Lower leg skin (tissue), 4 donors: ENCODE data around the gene ZNF726. TPM values are rescaled to one million over a fixed set of nuclear protein-coding genes. Genes with fewer than 3 reads are reported as not detected.

Experiments
- DNase-seq, 2 donors: peaks; one replicate each; pipeline ENCODE4 v3.0.0-alpha.2; 2019; ENCODE audit warnings: low spot score in 2 of 2
- H3K4me3 ChIP-seq: fragments of 200-600 bp; sonication (generic); 2 replicates; pipeline ENCODE4 v1.5.1; 2017; ENCODE audit warnings: mild to moderate bottlenecking, low read depth; ENCODE audit not compliant: poor library complexity, severe bottlenecking
- POLR2A ChIP-seq, 2 donors: fragments of 450-650 bp; IDR thresholded peaks; one replicate each; pipeline ENCODE4 v1.6.1; 2016 to 2017; ENCODE audit warnings: antibody characterized with exemption in 2 of 2, mild to moderate bottlenecking in 1 of 2, moderate library complexity in 1 of 2
- WGBS, 2 donors: methylation state at CpG; one replicate each; pipeline ENCODE4 v1.1.5; 2018; 5-methylcytosine and 5-hydroxymethylcytosine counted together
- intact Hi-C: fragments of 100-400 bp; cut with DNase I; formaldehyde crosslinking; loops from one replicate; pipeline ENCODE4 v1.15.0; 2023; ENCODE audit warnings: low total_unique reads
- total RNA-seq, 4 donors: library from RNA; depleted of rRNA; stranded (reverse); fragments of >200 nt; gene quantifications; one replicate each; pipeline ENCODE4 v1.1.0, GENCODE V29; 2016
- TF ChIP-seq, protein P1 (sequence below), 3 donors: fragments of 450-650 bp; IDR thresholded peaks; one replicate each; pipeline ENCODE4 v1.5.1; 2016; ENCODE audit warnings: antibody characterized with exemption in 3 of 3, mild to moderate bottlenecking in 3 of 3, moderate library complexity in 2 of 3

ZNF726 gene
- total RNA-seq, 4 donors from 2014 or later, result 1.5 to 12.8 (median 5.6) TPM

DNA sequence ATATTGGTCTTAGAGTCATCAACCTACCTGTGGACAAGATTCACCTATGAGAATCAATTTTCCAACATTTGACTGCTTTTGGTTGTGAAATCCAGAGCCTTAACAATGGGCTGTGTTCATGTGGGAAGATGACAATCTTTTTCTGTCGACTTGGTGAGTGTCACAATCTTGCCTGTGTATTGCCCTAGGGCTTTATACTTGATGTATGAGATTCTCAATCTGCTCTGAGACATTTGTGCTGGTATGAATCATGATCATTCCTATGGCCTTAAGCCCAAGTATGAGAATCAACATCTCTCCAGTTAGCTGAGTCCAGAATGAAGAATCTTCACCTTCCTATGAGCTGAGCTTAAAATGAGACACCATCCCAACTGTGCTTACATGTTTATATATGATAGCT, 68.7 kb downstream of the ZNF726 start:
- intact Hi-C loops, result no loop called here
- TF ChIP-seq, protein P1, sequence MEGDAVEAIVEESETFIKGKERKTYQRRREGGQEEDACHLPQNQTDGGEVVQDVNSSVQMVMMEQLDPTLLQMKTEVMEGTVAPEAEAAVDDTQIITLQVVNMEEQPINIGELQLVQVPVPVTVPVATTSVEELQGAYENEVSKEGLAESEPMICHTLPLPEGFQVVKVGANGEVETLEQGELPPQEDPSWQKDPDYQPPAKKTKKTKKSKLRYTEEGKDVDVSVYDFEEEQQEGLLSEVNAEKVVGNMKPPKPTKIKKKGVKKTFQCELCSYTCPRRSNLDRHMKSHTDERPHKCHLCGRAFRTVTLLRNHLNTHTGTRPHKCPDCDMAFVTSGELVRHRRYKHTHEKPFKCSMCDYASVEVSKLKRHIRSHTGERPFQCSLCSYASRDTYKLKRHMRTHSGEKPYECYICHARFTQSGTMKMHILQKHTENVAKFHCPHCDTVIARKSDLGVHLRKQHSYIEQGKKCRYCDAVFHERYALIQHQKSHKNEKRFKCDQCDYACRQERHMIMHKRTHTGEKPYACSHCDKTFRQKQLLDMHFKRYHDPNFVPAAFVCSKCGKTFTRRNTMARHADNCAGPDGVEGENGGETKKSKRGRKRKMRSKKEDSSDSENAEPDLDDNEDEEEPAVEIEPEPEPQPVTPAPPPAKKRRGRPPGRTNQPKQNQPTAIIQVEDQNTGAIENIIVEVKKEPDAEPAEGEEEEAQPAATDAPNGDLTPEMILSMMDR (IDR thresholded peaks at IDR 0.05), result no peak
- no peak for TF ChIP-seq POLR2A (IDR thresholded peaks at IDR 0.05)
- 9 to 22% methylated on average over 1 of the region's 1 CpG for WGBS, 2 donors
- H3K4me3 ChIP-seq, result no peak overlapping the region
- no peak for DNase-seq

Other genes starting within 250 kb of the ZNF726 start
- gene ZNF675, start 227.7 kb upstream of the ZNF726 start, total RNA-seq, result 10 to 100 TPM; 15.3 to 29.3 (median 21.5) TPM
- 1 to 10 TPM; 1.5 to 3.3 (median 2.7) TPM for gene ZNF681, start 156.0 kb upstream of the ZNF726 start, total RNA-seq
- gene ZNF254, start 172.3 kb downstream of the ZNF726 start, total RNA-seq, result 10 to 100 TPM; 11.7 to 14.3 (median 13.2) TPM